Activated CD4-positive, alpha-beta T cell treated with anti-CD3 and anti-CD28 coated beads, Interleukin-2, amount 50 U/mL, for 4 hours (primary cell): ENCODE data around the gene ITGB4.

Source experiments
- DNase-seq, 2 experiments: peaks; one replicate each; pipeline ENCODE4 v3.0.0-alpha.2; 2020

The ITGB4 gene

DNA sequence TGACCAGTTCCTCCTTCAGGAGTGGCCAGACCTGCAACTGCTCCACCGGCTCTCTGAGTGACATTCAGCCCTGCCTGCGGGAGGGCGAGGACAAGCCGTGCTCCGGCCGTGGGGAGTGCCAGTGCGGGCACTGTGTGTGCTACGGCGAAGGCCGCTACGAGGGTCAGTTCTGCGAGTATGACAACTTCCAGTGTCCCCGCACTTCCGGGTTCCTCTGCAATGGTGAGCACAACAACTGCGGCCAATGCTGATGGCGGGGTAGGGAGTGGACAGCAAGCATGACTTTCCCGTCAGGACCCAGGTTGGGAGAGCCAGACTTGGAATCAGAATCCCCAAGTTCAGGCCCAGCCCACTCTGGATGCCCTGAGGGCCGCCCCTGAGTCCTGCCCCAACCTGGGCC is 12.2 kb downstream of the ITGB4 start:
- DNase-seq = no peak

DNA sequence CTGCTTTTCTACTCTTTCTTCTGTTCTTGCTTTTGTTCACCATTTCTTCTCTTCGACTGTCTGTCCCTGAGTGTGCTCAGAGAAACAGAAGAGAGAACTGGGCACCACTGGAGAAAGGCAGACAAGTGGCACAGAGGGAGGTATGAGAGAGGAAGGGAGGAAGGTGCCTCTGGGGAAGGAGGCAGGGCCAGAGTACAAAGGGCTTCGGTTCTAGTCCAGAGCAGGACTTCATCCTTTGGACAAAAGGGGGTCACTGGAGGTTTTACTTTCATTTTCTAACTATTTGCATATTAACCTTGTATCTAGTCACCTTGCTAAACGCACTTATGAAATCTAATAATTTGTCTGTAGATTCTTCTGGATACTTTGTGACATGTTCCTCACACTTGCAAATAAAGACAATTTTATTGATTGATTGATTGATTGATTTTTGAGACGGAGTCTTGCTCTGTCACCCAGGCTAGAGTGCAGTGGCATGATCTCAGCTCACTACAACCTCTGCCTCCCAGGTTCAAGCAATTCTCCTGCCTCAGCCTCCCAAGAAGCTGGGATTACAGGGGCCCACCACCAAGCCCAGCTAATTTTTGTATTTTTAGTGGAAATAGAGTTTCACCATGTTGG is 13.5 kb downstream of the ITGB4 start:
- no peak for DNase-seq

DNA sequence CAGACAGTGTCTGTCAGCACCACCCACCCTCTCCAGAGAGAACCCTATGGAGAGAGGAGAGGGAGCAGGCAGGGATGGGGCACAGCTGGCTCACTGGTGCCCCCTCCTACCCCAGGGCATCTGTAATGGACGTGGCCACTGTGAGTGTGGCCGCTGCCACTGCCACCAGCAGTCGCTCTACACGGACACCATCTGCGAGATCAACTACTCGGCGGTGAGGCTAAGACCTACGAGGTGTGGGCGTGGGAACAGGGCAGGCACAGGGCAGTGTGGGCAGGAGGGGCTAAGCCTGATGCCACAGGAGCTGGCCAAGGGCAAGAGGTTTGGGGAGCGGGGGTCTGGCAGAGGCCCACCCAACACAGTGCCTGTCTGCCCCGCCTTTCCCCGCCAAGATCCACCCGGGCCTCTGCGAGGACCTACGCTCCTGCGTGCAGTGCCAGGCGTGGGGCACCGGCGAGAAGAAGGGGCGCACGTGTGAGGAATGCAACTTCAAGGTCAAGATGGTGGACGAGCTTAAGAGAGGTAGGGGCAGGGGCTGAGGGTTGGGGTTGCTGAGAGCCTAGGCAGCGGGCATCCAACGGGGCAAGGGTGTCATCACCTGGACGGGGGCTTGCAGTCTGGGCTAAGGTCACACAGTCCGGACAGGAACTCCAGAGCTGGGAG is 15.0 kb downstream of the ITGB4 start:
- DNase-seq = no peak

DNA sequence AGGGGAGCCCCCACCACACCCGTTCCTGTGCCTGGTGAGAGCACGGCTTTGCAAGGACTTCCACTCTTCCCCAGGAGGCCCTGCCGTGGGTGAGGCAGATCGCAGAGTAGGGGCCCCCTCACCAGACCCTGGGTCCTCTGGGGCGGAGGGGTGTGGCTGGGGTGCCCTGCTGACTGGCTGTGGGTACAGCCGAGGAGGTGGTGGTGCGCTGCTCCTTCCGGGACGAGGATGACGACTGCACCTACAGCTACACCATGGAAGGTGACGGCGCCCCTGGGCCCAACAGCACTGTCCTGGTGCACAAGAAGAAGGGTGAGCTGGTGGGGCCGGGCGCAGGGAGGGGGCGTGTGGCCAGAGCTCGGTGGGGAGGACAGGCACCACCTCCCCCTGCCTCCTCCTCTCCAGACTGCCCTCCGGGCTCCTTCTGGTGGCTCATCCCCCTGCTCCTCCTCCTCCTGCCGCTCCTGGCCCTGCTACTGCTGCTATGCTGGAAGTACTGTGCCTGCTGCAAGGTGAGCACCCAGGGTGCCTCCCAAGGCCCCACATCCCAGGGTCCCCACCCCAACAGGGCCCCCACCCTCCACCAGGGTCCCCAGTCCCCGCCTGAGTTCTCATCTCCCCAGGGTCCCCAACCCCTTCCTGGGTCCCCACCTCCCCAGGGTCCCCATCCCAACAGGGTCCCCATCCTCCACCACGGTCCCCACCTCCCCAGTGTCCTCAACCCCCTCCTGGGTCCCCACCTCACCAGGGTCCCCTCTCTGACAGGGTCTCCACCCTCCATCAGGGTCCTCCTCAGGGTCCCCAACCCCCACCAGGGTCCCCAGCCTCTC is 16.1 kb downstream of the ITGB4 start:
- DNase-seq = no peak

DNA sequence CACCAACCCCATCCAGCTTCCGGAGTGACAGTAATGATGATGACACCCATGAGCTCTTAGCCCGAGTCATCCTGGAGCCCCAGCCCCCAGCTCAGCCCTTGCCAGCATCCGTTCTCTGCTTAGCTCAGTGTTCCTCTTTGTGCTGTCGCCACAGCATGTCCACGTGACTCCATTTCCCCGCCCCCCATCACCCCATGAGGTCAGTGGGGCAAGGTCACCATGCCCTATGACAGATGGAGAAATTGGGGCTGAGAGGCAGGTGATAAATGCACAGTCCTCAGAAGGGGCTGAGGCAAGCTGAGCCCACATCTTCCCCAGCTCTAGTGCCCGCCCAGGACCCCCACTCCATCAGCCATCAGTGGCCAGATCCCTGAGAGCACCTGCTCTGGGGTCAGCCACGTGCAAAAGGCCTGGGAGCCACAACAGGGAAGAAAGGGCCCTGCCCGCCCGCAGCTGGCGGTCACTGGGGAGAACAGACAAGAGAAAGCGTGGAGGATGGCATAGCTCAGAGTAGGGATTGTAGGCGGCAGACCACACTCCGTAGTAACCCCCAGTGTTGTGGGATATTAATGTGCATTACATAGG is 17.1 kb downstream of the ITGB4 start:
- no peak for DNase-seq

DNA sequence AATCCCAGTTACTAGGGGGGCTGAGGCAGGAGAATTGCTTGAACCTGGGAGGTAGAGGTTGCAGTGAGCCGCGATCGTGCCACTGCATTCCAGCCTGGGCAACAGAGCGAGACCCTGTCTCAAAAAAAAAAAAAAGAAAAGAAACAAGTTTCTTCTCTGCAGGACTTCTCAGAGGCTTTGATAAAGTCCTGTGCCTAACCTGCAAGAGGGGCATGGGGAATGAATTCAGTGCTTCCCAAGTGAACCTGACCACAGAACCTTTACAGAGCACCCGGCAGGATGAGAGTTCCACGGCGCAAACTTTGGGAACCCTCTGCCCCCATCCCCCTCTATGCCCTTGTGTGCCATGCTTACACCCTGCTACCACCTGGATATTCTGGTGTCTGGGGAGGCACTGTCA is 17.9 kb downstream of the ITGB4 start:
- DNase-seq = no peak

DNA sequence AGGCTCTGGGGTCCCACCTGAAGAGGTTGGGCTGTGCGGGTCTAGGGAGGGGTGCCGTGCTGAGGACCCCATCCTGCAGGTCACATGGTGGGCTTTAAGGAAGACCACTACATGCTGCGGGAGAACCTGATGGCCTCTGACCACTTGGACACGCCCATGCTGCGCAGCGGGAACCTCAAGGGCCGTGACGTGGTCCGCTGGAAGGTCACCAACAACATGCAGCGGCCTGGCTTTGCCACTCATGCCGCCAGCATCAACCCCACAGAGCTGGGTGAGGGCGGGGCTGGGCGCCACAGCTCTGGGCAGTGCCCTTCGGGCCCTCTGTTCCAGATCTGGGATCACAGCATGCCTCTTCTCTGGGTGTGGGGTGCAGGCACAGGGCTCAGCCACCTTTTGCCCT is 18.5 kb downstream of the ITGB4 start:
- DNase-seq = no peak

DNA sequence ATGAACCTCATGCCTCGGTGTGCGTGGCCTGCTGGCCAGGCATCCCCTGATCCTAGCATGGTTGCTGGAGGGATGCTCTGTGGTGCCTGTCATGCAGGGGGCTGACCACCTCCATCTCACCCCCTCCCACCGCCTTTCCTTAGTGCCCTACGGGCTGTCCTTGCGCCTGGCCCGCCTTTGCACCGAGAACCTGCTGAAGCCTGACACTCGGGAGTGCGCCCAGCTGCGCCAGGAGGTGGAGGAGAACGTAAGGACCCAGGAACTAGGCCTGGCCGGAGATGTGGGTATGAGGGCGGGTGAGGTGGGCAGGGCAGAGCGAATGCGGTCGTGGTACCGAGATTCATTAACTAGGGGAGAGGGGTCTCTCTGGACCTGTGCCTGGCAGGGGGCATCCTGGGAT is 19.0 kb downstream of the ITGB4 start:
- no peak for DNase-seq

DNA sequence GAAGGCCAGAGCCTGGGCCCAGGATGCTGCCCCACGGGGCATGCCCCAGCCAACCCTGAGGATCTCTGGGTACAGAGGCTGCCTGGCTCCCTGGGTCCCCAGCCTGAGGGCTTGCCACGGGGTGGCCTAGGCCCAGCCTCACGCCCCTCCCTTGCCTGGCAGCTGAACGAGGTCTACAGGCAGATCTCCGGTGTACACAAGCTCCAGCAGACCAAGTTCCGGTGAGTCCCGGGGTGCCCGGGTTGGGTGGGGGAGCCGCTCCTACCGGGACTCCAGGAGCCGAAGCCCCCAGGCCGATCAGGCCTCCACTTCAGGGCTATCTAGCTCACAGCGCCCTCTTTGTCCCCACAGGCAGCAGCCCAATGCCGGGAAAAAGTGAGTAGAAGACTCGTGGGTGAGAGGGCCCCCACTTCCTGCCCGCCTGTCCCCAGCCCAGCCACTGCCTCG is 19.4 kb downstream of the ITGB4 start:
- DNase-seq = no peak

DNA sequence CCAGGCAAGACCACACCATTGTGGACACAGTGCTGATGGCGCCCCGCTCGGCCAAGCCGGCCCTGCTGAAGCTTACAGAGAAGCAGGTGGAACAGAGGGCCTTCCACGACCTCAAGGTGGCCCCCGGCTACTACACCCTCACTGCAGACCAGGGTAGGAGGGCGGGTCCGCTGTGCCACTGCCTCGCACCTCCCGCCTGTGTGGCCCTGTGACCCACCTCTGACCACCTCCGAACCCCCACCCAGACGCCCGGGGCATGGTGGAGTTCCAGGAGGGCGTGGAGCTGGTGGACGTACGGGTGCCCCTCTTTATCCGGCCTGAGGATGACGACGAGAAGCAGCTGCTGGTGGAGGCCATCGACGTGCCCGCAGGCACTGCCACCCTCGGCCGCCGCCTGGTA is 21.1 kb downstream of the ITGB4 start:
- DNase-seq = no peak

DNA sequence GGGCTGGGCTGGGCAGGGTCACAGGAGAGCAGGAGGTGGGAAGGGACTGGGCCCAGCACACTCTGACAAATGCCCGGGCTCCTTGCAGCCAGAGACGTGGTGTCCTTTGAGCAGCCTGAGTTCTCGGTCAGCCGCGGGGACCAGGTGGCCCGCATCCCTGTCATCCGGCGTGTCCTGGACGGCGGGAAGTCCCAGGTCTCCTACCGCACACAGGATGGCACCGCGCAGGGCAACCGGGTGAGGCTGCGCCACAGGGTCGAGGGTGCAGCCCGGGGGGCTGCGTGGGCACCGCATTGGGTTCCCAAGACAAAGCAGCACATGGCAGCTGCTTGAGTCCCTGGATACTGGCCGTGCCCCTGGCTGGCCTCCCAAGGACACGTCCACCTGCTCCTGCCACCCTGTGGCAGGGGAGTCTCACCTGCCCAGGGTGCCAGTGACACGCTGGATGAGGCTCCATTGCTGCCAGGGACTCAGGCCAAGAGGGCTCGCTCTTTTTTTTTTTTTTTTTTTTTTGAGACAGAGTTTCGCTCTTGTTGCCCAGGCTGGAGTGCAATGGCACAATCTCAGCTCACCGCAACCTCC is 22.5 kb downstream of the ITGB4 start:
- no peak for DNase-seq

DNA sequence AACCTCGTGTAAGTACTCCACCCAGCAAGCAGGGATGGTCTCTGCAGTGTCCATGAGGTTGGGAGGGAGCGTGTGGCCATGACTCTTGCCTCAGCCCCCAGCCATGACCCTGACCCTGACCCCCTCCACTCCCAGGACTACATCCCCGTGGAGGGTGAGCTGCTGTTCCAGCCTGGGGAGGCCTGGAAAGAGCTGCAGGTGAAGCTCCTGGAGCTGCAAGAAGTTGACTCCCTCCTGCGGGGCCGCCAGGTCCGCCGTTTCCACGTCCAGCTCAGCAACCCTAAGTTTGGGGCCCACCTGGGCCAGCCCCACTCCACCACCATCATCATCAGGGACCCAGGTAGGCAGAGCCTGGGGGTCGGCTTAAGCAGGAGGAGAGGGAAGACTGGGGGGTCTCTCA is 27.4 kb downstream of the ITGB4 start:
- DNase-seq = no peak

DNA sequence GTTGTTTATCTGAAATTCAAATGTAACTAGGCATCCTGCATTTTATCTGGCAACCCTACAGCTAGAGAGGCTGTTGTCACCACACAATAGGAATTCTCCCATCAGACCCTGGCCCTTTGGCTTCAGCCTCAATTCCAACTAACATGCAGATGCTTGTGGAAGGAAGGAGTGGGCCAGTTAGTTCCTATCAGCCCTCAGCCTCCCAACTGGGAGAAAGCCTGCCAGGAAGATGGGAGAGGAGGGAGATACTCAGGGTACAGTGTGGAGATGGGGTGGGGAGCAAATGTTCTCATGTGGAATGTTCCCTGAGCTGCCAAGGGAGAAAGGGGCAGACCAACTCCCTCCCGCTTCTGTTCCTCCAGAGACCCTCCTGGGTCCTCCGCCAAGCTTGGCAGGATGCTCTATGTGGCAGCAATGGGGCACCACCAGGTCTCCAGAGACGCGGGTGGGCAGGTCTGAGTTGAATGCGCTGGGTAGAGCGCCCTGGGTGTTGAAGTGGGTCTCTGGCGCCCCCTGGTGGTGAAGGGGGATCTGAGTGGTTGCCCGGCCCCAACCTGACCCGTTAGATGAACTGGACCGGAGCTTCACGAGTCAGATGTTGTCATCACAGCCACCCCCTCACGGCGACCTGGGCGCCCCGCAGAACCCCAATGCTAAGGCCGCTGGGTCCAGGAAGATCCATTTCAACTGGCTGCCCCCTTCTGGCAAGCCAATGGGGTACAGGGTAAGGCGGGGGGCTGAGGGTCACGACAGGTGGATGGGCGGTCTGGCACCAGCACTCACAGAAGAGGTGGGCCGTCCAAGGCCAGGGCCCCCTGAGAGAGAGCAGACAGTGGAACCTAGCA is 28.5 kb downstream of the ITGB4 start:
- DNase-seq = peak; percentile 86

DNA sequence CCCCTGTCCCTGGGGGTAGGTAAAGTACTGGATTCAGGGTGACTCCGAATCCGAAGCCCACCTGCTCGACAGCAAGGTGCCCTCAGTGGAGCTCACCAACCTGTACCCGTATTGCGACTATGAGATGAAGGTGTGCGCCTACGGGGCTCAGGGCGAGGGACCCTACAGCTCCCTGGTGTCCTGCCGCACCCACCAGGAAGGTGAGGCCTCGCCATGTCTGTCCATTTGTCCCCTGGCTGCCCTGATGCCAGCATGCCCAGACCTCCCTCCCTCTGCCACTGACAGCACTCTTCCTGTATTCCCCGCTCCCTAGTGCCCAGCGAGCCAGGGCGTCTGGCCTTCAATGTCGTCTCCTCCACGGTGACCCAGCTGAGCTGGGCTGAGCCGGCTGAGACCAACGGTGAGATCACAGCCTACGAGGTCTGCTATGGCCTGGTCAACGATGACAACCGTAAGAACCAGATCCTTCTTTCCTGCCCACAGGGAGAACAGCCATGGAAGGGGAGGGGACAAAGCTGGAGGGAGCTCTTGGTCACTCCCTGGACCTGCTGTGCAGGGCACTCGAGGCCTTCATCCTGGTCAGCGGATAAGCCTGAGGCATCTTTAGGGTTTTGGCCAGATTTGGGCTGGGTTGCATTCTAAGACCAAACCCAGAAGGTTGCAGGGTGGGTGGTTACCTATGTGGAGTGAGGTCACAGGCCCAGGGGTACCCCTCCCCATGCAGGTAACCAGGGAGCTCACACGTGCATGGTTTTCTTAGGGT is 29.6 kb downstream of the ITGB4 start:
- DNase-seq = no peak

DNA sequence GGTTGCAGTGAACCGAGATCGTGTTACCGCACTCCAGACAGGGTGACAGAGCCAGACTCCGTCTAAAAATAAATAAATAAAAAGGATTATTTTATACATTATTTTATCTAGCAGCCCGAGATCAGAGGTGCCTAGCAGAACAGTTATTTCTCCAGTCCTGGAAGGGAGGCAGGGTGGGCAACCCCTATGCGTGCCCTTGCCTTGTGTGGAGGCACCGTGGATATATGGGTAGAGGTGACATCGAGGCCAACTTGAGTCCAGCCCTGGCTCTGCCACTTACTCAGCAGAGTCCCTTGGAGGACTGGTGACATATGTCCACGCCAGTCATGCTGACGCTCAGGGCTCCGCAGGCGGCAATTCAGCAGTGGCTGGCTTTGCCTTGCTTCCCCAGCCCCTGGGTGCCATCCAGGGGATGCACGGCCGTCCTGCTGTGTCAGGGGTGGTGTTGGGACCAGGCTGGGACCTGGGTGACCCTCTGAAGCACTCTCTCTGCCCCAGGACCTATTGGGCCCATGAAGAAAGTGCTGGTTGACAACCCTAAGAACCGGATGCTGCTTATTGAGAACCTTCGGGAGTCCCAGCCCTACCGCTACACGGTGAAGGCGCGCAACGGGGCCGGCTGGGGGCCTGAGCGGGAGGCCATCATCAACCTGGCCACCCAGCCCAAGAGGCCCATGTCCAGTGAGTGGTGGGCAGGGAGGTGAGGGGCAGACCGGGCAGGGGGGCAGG is 30.6 kb downstream of the ITGB4 start:
- no peak for DNase-seq

DNA sequence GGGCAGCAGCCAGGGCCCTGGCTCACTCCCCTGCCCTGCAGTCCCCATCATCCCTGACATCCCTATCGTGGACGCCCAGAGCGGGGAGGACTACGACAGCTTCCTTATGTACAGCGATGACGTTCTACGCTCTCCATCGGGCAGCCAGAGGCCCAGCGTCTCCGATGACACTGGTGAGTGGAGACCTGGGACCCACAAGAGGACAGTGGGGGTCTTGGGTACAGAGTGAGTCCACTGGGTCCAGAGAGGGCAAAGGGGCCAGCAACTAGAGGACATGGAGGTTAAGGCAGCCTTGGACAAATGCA is 31.1 kb downstream of the ITGB4 start:
- DNase-seq = no peak

DNA sequence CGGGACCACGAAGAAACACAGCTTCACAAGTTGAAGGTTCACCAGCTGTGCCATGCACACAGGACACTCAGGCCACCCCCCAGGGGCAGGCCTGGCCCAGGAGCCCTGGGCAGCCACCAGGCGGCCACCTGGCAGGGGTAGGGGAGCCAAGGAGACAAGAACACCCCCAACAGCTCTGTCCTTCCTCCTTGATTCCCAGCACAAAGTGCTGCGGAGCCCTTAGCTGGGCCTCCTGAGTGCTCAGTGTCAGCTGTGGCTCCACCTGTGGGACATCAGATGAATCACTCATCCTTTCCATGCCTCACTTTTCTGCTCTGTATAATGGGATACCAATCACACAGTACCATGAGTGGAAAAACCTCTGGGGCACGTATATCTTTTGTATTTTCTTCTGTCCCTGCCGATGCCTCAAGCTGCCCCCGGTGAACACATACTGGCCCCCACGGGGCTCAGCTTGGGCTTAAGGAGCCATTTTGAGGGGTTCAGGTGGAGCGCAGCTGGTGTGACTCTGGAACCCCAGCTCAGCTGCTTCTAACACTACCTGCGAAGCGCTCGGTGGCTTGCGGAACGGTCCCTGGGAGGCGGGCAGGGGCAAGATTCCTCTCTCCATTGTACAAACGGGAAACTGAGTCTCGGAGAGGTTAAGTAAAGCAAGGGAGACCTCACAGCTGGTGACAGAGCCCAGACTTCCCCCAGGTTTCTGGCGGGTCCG is 31.7 kb downstream of the ITGB4 start:
- no peak for DNase-seq

DNA sequence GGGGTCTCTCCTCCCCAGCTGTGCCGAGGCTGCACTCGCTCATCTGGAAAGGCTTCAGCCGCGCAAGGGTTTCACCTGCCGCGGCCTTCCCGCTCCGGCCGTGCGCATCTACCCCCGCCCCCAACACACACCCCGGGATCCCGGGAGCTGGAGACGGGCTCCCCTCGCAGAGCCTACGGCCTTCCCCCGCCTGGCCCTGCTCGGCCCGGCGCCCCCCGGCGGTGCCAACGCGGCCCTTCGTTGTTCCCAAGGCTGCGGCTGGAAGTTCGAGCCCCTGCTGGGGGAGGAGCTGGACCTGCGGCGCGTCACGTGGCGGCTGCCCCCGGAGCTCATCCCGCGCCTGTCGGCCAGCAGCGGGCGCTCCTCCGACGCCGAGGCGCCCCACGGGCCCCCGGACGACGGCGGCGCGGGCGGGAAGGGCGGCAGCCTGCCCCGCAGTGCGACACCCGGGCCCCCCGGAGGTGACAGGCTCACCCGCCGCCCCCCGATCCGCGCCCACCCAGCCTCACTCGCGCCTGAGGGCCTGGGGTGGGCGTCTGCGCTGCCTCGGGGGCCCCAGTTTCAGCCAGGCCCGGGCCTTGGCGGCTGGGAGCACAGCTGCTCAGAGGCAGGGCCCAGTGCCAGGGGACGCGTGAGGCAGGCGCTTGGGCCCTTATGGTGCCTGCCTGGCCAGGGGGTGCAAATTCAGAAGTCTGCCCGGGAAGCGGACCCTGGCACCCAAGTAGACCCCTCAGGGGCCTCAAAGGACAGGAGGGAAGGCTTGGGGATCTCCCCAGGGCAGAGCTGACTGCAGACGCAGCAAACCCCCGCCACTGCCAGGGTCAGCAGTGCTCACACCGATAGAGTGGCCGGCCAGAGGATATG is 32.5 kb downstream of the ITGB4 start:
- DNase-seq = peak; percentile 51 to 57
